PC-9 (cell line): ENCODE results near the gene SLC6A19. TPM values are rescaled to one million over a fixed set of nuclear protein-coding genes. Genes with fewer than 3 reads are reported as not detected.
"Not testable (repeated sequence)": the region's sequence is repeated elsewhere in the genome, so short reads cannot be mapped to it uniquely, and the experiment has no call there.

Experiments used
- BruUV-seq: library from RNA; stranded (reverse); fragments of 400-500 nt; replicated peaks from 2 replicates; lab custom pipeline; 2021; lab: Mats Ljungman, UMichigan
- CTCF ChIA-PET: fragments of 300-600 bp; sonication (Branson Sonifier 250); formaldehyde crosslinking; loops from one replicate; lab custom pipeline; 2022; ENCODE audit warnings: antibody characterized with exemption; lab: Charles Lee
- POLR2A ChIA-PET: fragments of 300-600 bp; sonication (Branson Sonifier 250); formaldehyde crosslinking; loops from one replicate; lab custom pipeline; 2022; ENCODE audit warnings: antibody characterized with exemption; ENCODE audit not compliant: unreplicated experiment; lab: Charles Lee
- DNase-seq, 2 experiments: peaks; one replicate each; pipeline versions ENCODE4 v3.0.0 to v3.0.0-alpha.2; 2015 to 2022; ENCODE audit warnings: mixed read lengths in 1 of 2
- H2AFZ ChIP-seq: fragments of 200-600 bp; sonication (generic); 2 replicates; pipeline ENCODE4 v1.8.1; 2017; ENCODE audit warnings: antibody characterized with exemption
- H3F3A ChIP-seq: fragments of 200-600 bp; sonication (generic); 2 replicates; pipeline ENCODE4 v1.8.1; 2017; ENCODE audit warnings: antibody characterized with exemption, mild to moderate bottlenecking, low read depth; ENCODE audit not compliant: insufficient read depth
- H3K27ac ChIP-seq: fragments of 200-600 bp; sonication (generic); 2 replicates; pipeline ENCODE4 v1.6.1; 2016; ENCODE audit warnings: mixed run types
- H3K27me3 ChIP-seq: fragments of 200-600 bp; sonication (generic); 2 replicates; pipeline ENCODE4 v1.6.1; 2016; ENCODE audit warnings: low read depth, mixed run types; ENCODE audit not compliant: insufficient read depth
- H3K36me3 ChIP-seq: fragments of 200-600 bp; sonication (generic); 2 replicates; pipeline ENCODE4 v1.6.1; 2016; ENCODE audit warnings: low read depth, mixed run types
- H3K4me1 ChIP-seq: fragments of 200-600 bp; sonication (generic); replicated peaks from 2 replicates; pipeline ENCODE4 v1.6.1; 2016; ENCODE audit warnings: mixed run types; ENCODE audit not compliant: insufficient read depth
- H3K4me2 ChIP-seq: fragments of 200-600 bp; sonication (generic); 2 replicates; pipeline ENCODE4 v1.6.1; 2017; ENCODE audit warnings: mixed run types
- H3K4me3 ChIP-seq: fragments of 200-600 bp; sonication (generic); 2 replicates; pipeline ENCODE4 v1.6.1; 2016; ENCODE audit warnings: mixed run types
- H3K79me2 ChIP-seq: fragments of 200-600 bp; sonication (generic); 2 replicates; pipeline ENCODE4 v1.6.1; 2017; ENCODE audit warnings: low read depth, mixed run types
- H3K9me2 ChIP-seq: fragments of 200-600 bp; sonication (generic); 2 replicates; pipeline ENCODE4 v1.8.1; 2017; ENCODE audit warnings: mild to moderate bottlenecking; ENCODE audit not compliant: insufficient read depth
- H3K9me3 ChIP-seq: fragments of 200-600 bp; sonication (generic); 2 replicates; pipeline ENCODE4 v1.8.1; 2016; ENCODE audit warnings: low read depth; ENCODE audit not compliant: insufficient read depth
- H4K20me1 ChIP-seq: fragments of 200-600 bp; sonication (generic); 2 replicates; pipeline ENCODE4 v1.8.1; 2017; ENCODE audit not compliant: insufficient read depth
- EZH2 ChIP-seq: fragments of 200-600 bp; sonication (generic); IDR thresholded peaks from 2 replicates; pipeline ENCODE4 v1.8.0; 2017; ENCODE audit warnings: antibody characterized with exemption, low read depth
- intact Hi-C: fragments of 100-400 bp; cut with micrococcal nuclease; formaldehyde crosslinking; loops from one replicate; pipeline ENCODE4 v1.10.0; 2022; ENCODE audit not compliant: unreplicated experiment
- total RNA-seq: library from RNA; stranded (reverse); gene quantifications from 2 replicates; pipeline ENCODE4 v1.2.3, GENCODE V29; 2021
- TF ChIP-seq, protein P1 (sequence below): fragments of 200-600 bp; sonication (generic); conservative IDR thresholded peaks from 2 replicates; pipeline ENCODE4 v1.6.1; 2017; ENCODE audit warnings: mixed run types, antibody characterized with exemption, mild to moderate bottlenecking, moderate library complexity

SLC6A19 gene
- total RNA-seq, 1 experiment from 2014 or later = not detected

DNA sequence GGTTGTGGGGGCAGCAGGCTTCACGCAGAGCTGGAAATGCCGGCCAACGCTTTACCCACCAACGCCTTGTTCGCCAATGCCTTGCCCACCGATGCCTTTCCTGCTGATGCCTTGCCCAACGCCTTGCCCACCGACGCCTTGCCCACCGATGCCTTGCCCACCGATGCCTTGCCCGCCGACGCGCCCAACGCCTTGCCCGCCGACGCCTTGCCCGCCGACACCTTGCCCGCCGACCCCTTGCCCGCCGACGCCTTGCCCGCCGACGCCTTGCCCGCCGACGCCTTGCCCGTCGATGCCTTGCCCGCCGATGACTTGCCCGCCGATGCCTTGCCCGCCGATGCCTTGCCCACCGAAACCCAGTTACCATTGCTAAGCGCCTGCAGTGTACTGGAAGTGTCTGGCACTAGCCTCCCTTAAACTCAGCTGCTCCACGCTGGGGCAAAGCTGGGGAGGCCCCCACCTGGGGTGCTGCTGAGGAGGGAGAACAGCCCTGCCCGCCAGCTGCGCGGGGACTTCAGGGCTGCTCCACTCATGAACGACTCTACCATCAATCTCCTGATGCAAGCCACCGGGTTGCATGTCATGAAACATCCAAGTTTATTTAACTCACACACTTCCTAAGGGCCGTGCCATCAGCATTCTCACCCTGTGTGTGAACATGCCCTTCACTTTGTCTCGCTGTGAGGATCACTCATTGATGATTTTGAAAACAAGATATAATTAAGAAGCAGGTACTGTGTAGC lies 25.6 kb downstream of the SLC6A19 start:
- no peak for DNase-seq
- H3K79me2 ChIP-seq = no peaks in the 10 kb centered on the region
- peaks cover 6% of the 10 kb centered on the region for H3F3A ChIP-seq
- H3K9me3 ChIP-seq = peaks cover 3% of the 10 kb centered on the region; the same call in 1 of the 2 replicates
- CTCF ChIA-PET = interaction anchor here (0.7 kb wide), 1 partner anchor 308 kb away, joined by 3 read pairs; no protein-coding TSS in a partner anchor
- no peak overlapping the region for H3K4me3 ChIP-seq
- H3K27me3 ChIP-seq = peaks cover 97% of the 10 kb centered on the region
- no TSS peak for BruUV-seq
- H3K36me3 ChIP-seq = no peaks in the 10 kb centered on the region
- no peak overlapping the region for H3K4me2 ChIP-seq
- H3K4me1 ChIP-seq = no peaks in the 10 kb centered on the region; the same call in 1 of the 2 replicates
- intact Hi-C loops = no loop called here
- no peak overlapping the region for H3K27ac ChIP-seq
- POLR2A ChIA-PET = no interaction called here
- no peaks in the 10 kb centered on the region for H3K9me2 ChIP-seq
- peaks cover 14% of the 10 kb centered on the region for H4K20me1 ChIP-seq
- TF ChIP-seq, protein P1, sequence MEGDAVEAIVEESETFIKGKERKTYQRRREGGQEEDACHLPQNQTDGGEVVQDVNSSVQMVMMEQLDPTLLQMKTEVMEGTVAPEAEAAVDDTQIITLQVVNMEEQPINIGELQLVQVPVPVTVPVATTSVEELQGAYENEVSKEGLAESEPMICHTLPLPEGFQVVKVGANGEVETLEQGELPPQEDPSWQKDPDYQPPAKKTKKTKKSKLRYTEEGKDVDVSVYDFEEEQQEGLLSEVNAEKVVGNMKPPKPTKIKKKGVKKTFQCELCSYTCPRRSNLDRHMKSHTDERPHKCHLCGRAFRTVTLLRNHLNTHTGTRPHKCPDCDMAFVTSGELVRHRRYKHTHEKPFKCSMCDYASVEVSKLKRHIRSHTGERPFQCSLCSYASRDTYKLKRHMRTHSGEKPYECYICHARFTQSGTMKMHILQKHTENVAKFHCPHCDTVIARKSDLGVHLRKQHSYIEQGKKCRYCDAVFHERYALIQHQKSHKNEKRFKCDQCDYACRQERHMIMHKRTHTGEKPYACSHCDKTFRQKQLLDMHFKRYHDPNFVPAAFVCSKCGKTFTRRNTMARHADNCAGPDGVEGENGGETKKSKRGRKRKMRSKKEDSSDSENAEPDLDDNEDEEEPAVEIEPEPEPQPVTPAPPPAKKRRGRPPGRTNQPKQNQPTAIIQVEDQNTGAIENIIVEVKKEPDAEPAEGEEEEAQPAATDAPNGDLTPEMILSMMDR = no peak
- TF ChIP-seq EZH2 = no peak
- no peak overlapping the region for H2AFZ ChIP-seq

DNA sequence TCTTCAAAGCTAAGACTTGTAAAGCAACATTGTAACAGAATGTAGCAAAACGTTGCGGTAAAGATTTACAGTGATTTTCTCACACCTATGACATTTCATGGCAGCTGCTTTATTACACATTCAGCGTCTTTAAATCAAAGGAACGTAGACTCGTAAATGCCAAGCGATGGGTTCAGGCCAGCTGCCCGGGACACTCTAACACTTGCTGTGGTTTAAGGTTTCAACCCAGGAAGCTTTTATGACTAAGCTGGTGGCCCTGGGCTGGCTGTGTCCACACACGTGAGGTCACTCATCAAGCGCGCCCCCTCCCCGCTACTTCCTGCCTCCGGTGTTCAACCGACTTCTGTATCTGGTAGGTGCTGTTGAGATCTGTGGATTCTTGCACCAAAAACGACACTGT lies 26.3 kb downstream of the SLC6A19 start:
- no peaks in the 10 kb centered on the region for H3F3A ChIP-seq
- H3K9me3 ChIP-seq = no peaks in the 10 kb centered on the region
- H3K4me2 ChIP-seq = no peak overlapping the region
- ChIA-PET POLR2A (no interaction called here), CTCF (interaction anchor here (0.7 kb wide), 1 partner anchor 309 kb away, joined by 3 read pairs; no protein-coding TSS in a partner anchor)
- no peaks in the 10 kb centered on the region; the same call in 1 of the 2 replicates for H3K4me1 ChIP-seq
- intact Hi-C loops = no loop called here
- no peaks in the 10 kb centered on the region for H3K9me2 ChIP-seq
- no peak for TF ChIP-seq EZH2
- TF ChIP-seq, protein P1 = no peak
- no peak overlapping the region for H3K27ac ChIP-seq
- peak in 1 of 2 experiments; percentile 75 for DNase-seq
- H3K79me2 ChIP-seq = no peaks in the 10 kb centered on the region
- no TSS peak for BruUV-seq
- H4K20me1 ChIP-seq = peaks cover 14% of the 10 kb centered on the region
- H2AFZ ChIP-seq = no peak overlapping the region
- no peaks in the 10 kb centered on the region for H3K36me3 ChIP-seq
- H3K4me3 ChIP-seq = no peak overlapping the region
- H3K27me3 ChIP-seq = peaks cover 98% of the 10 kb centered on the region

- H2AFZ ChIP-seq = no peak overlapping the region
- TF ChIP-seq EZH2 = no peak
- TF ChIP-seq, protein P1 = no peak
- no peaks in the 10 kb centered on the region for H3K9me2 ChIP-seq
- H3K9me3 ChIP-seq = no peaks in the 10 kb centered on the region
- H3K4me2 ChIP-seq = no peak overlapping the region
- BruUV-seq = no TSS peak
- DNase-seq = no peak
- H3K36me3 ChIP-seq = no peaks in the 10 kb centered on the region
- H3K4me1 ChIP-seq = no peaks in the 10 kb centered on the region; the same call in 1 of the 2 replicates
- H3F3A ChIP-seq = no peaks in the 10 kb centered on the region
- CTCF ChIA-PET = interaction anchor here (0.7 kb wide), 1 partner anchor 309 kb away, joined by 3 read pairs; no protein-coding TSS in a partner anchor
- intact Hi-C loops = no loop called here
- no peak overlapping the region for H3K4me3 ChIP-seq
- no peak overlapping the region for H3K27ac ChIP-seq
- H3K79me2 ChIP-seq = no peaks in the 10 kb centered on the region
- POLR2A ChIA-PET = no interaction called here
- H3K27me3 ChIP-seq = peaks cover 98% of the 10 kb centered on the region
- peaks cover 14% of the 10 kb centered on the region for H4K20me1 ChIP-seq
Observed at GRCh38 chr5:1228120-1228519, 26.7 kb downstream of the SLC6A19 start.

- H3K4me1 ChIP-seq, H3K9me3 ChIP-seq, H3K79me2 ChIP-seq, H3K27ac ChIP-seq, H3K4me2 ChIP-seq, H3K4me3 ChIP-seq, H3K9me2 ChIP-seq, BruUV-seq, DNase-seq, intact Hi-C loops, H3K36me3 ChIP-seq, H3F3A ChIP-seq, H2AFZ ChIP-seq: not testable (repeated sequence)
- ChIA-PET CTCF (interaction anchor here (0.7 kb wide), 1 partner anchor 798 kb away, joined by 6 read pairs; no protein-coding TSS in a partner anchor), POLR2A (interaction anchor here (0.6 kb wide), 1 partner anchor 98 kb away, joined by 3 read pairs; no protein-coding TSS in a partner anchor)
- H4K20me1 ChIP-seq = peaks cover 14% of the 10 kb centered on the region
- peaks cover 98% of the 10 kb centered on the region for H3K27me3 ChIP-seq
Observed at GRCh38 chr5:1229023-1229422, 27.6 kb downstream of the SLC6A19 start.
